GM18868 (cell line): ENCODE data around the gene CDH9.

Experiments
- ATAC-seq: cut with Tn5 transposase; IDR thresholded peaks from one replicate; pipeline ENCODE4 v1.9.1; 2021; ENCODE audit warnings: mild to moderate bottlenecking, moderate library complexity; ENCODE audit not compliant: unreplicated experiment

Gene CDH9

GRCh38 chr5:27038476-27038875 is at the start of gene CDH9:
CDH9 (minus strand) TSS chr5:27038586; CDS start chr5:26988333, 50,253 bp downstream.
- ATAC-seq, result no peak

- ATAC-seq, result no peak
Measured at GRCh38 chr5:27087747-27088146, 49.4 kb upstream of the CDH9 start.

- ATAC-seq, result no peak
Measured at GRCh38 chr5:27083449-27084415, 45.3 kb upstream of the CDH9 start.

- ATAC-seq, result no peak
Measured at GRCh38 chr5:27080147-27080546, 41.8 kb upstream of the CDH9 start.

- ATAC-seq, result no peak
Measured at GRCh38 chr5:27062451-27062850, 24.1 kb upstream of the CDH9 start.

GRCh38 chr5:27048510-27048909 is 10.1 kb upstream of the CDH9 start:
- ATAC-seq, result no peak

- no peak for ATAC-seq
Measured at GRCh38 chr5:27041372-27041771, 3.0 kb upstream of the CDH9 start.

- no peak for ATAC-seq
Measured at GRCh38 chr5:27034565-27034964, 3.8 kb downstream of the CDH9 start.

- ATAC-seq, result no peak
Measured at GRCh38 chr5:27026801-27027200, 11.6 kb downstream of the CDH9 start.

GRCh38 chr5:27026063-27026462 is 12.3 kb downstream of the CDH9 start:
- ATAC-seq, result no peak

- ATAC-seq, result no peak
Measured at GRCh38 chr5:27021471-27021870, 16.9 kb downstream of the CDH9 start.

- no peak for ATAC-seq
Measured at GRCh38 chr5:27020973-27021372, 17.4 kb downstream of the CDH9 start.

GRCh38 chr5:27015758-27016157 is 22.6 kb downstream of the CDH9 start:
- ATAC-seq, result no peak

- ATAC-seq, result no peak
Measured at GRCh38 chr5:27011274-27011673, 27.1 kb downstream of the CDH9 start.

- ATAC-seq, result no peak
Measured at GRCh38 chr5:27010646-27011045, 27.7 kb downstream of the CDH9 start.

GRCh38 chr5:27009540-27009915 is 28.9 kb downstream of the CDH9 start:
- no peak for ATAC-seq

- ATAC-seq, result no peak
Measured at GRCh38 chr5:27008604-27009539, 29.5 kb downstream of the CDH9 start.

- ATAC-seq, result no peak
Measured at GRCh38 chr5:27007121-27007520, 31.3 kb downstream of the CDH9 start.

- ATAC-seq, result no peak
Measured at GRCh38 chr5:26986985-26987384, 51.4 kb downstream of the CDH9 start.

GRCh38 chr5:26981750-26982149 is 56.6 kb downstream of the CDH9 start:
- no peak for ATAC-seq

GRCh38 chr5:26959290-26959689 is 79.1 kb downstream of the CDH9 start:
- ATAC-seq, result no peak

- ATAC-seq, result no peak
Measured at GRCh38 chr5:26955161-26955560, 83.2 kb downstream of the CDH9 start.
